ENCODE measurements around the gene SERINC4.

DNA sequence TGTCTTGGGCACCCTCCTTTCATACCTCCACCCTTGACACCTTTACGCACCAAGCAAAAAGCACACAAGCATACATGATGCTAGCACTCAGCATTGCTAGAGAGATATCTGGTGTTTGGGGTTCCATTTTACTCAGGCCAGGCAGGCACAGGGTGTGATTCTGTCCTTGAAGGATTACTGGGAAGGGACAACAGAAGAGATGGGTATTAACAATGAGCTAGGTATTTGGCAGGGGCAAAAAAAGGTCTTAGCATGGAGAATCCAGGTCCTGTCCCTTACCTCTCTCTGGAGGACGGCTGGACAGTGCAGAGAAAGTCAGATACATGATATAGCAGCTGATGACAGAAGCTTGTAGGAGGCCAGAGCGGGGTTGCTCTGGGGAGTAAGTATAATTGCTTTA is 3.5 kb downstream of the SERINC4 start:
- no peak for TF ChIP-seq CTCF (IDR thresholded peaks at IDR 0.05; ENCODE audit: extremely low read depth in 1 of 2, insufficient read depth in 1 of 2, low read depth in 1 of 2, low read length in 2 of 2)
- no peak for TF ChIP-seq POLR2A (IDR thresholded peaks at IDR 0.05; ENCODE audit: low read depth, low read length)
- TF ChIP-seq POLR2AphosphoS5 (IDR thresholded peaks at IDR 0.05; ENCODE audit: insufficient read depth, low read depth, low read length): no peak
- TF ChIP-seq EZH2 (IDR thresholded peaks at IDR 0.05; ENCODE audit: borderline replicate concordance, low read depth, low read length, severe bottlenecking): no peak

All from endothelial cell of umbilical vein (primary cell).